ENCODE data around the gene VEPH1. TPM values are rescaled to one million over a fixed set of nuclear protein-coding genes. Genes with fewer than 3 reads are reported as not detected.

Gene VEPH1
- total and polyA plus RNA-seq, 9 of the 15 experiments (the other 6 are each of a cell fraction or from before 2014, with no cell fraction given), result 4.5 to 15.6 (median 5.8) TPM

DNA sequence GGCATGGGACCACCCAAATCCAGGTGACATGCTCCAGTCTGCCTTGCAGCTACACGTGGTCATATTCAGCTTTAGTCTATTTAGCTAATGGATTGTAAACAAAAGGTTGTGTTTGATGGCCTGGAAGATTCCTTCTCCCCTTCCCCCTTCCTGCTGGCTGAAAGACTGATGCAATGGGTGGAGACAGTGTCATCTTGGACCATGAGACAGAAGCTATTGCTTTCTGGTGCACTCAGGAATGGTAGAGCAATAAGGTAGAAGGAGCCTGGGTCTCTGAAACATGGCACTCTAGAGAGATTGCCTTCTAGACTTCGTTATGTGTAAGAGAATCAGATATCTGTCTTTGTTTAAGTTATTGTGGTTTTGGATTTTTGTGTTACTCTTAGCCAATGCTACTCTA lies 92.3 kb downstream of the VEPH1 start (continued):
- TF ChIP-seq, protein P1, sequence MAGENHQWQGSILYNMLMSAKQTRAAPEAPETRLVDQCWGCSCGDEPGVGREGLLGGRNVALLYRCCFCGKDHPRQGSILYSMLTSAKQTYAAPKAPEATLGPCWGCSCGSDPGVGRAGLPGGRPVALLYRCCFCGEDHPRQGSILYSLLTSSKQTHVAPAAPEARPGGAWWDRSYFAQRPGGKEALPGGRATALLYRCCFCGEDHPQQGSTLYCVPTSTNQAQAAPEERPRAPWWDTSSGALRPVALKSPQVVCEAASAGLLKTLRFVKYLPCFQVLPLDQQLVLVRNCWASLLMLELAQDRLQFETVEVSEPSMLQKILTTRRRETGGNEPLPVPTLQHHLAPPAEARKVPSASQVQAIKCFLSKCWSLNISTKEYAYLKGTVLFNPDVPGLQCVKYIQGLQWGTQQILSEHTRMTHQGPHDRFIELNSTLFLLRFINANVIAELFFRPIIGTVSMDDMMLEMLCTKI (IDR thresholded peaks at IDR 0.05; ENCODE audit: partially characterized antibody), result no peak
- TF ChIP-seq ZNF583 (CRISPR knock-in tag; IDR thresholded peaks at IDR 0.05), result no peak
- no peak for TF ChIP-seq ZNF232 (CRISPR knock-in tag; IDR thresholded peaks at IDR 0.05)

DNA sequence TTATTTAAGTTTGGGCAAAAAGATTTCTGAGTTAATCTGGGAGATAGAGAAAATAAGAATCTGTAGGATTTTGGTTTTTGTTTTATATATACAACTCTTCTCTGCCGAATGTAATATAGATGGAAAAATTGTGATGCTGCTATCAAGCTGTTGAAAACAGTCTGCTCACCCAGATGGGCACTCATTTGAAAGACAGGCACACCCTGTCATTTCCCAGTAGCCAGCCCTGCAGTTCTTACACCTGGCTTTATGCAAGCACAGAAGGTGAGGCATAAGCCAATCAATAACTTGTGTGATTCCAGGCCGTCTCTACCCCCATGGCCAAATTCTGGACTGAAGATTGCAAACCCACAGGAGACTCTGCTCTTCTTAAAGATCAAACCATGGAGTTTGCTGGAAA lies 93.7 kb downstream of the VEPH1 start:
- H3K79me2 ChIP-seq (ENCODE audit: control insufficient read depth, insufficient read depth, low read length), result no peaks in the 10 kb centered on the region
- H3K27ac ChIP-seq (ENCODE audit: extremely low read depth, low read depth, low read length), result no peak overlapping the region
- no peaks in the 10 kb centered on the region for H3K27me3 ChIP-seq (ENCODE audit: control insufficient read depth in 2 of 2, insufficient read depth in 2 of 2, low read length in 2 of 2)
- no peak for TF ChIP-seq HMGN3 (IDR thresholded peaks at IDR 0.05; ENCODE audit: borderline replicate concordance, extremely low read depth, insufficient read length, low read depth, low read length)
- no peak for TF ChIP-seq RAD21 (CRISPR knock-in tag; conservative IDR thresholded peaks at IDR 0.05 in 1 of 2, IDR thresholded peaks at IDR 0.05 in 1 of 2)
- TF ChIP-seq, protein P2, sequence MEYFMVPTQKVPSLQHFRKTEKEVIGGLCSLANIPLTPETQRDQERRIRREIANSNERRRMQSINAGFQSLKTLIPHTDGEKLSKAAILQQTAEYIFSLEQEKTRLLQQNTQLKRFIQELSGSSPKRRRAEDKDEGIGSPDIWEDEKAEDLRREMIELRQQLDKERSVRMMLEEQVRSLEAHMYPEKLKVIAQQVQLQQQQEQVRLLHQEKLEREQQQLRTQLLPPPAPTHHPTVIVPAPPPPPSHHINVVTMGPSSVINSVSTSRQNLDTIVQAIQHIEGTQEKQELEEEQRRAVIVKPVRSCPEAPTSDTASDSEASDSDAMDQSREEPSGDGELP (CRISPR knock-in tag; IDR thresholded peaks at IDR 0.05; ENCODE audit: borderline replicate concordance), result no peak
- POLR2A ChIA-PET, result no interaction called here
- H2AFZ ChIP-seq (ENCODE audit: low read depth, low read length), result no peak overlapping the region
- no peaks in the 10 kb centered on the region for H4K20me1 ChIP-seq (replicated peaks; ENCODE audit: control insufficient read depth, insufficient read depth, low read length)
- no peak overlapping the region for H3K4me2 ChIP-seq (ENCODE audit: insufficient read depth, low read length)
- no peaks in the 10 kb centered on the region for H3K36me3 ChIP-seq (ENCODE audit: control insufficient read depth, insufficient read depth, low read length)
- H3K9me1 ChIP-seq (ENCODE audit: control insufficient read depth, insufficient read depth, low read length), result no peaks in the 10 kb centered on the region
- H3K4me1 ChIP-seq (replicated peaks in 1 of 2; ENCODE audit: control insufficient read depth in 2 of 2, insufficient read depth in 2 of 2, low read length in 2 of 2), result no peaks in the 10 kb centered on the region
- FAIRE-seq, result no peak
- intact Hi-C loops (cut with micrococcal nuclease) (no loop called here), in situ Hi-C loops (cut with MboI) (no loop called here)
- WGBS (ENCODE audit: insufficient coverage, low coverage, missing lambda C conversion rate), result 12% methylated on average over 2 of the region's 2 CpGs
- no TSS peak for BruUV-seq (replicated peaks)
- no peak for DNase-seq (ENCODE audit: extremely low read depth in 1 of 4, low spot score in 3 of 4)
- no peak overlapping the region for H3K4me3 ChIP-seq
- no peak overlapping the region for H3K9ac ChIP-seq (ENCODE audit: insufficient read depth in 1 of 2, low read depth in 2 of 2, low read length in 2 of 2)
- H3K9me3 ChIP-seq (replicated peaks; ENCODE audit: control insufficient read depth, insufficient read depth, low read depth, low read length), result no peaks in the 10 kb centered on the region
- CTCF ChIA-PET (ENCODE audit: low intra/inter-chr PET ratio), result no interaction called here
- ATAC-seq, result no peak
